GM12892 (cell line): ENCODE results near the gene KRT71.

Source experiments
- POLR2A ChIP-seq: IDR thresholded peaks from 2 replicates; pipeline ENCODE4 v1.6.1; 2011; ENCODE audit warnings: low read depth, low read length, control low read depth
- POLR2AphosphoS5 ChIP-seq: IDR thresholded peaks from 2 replicates; pipeline ENCODE4 v1.6.1; 2011; ENCODE audit warnings: low read depth, low read length, control low read depth
- TAF1 ChIP-seq: IDR thresholded peaks from 2 replicates; pipeline ENCODE4 v1.6.1; 2011; ENCODE audit warnings: low read depth, mild to moderate bottlenecking, control low read depth, low read length, borderline replicate concordance

DNA sequence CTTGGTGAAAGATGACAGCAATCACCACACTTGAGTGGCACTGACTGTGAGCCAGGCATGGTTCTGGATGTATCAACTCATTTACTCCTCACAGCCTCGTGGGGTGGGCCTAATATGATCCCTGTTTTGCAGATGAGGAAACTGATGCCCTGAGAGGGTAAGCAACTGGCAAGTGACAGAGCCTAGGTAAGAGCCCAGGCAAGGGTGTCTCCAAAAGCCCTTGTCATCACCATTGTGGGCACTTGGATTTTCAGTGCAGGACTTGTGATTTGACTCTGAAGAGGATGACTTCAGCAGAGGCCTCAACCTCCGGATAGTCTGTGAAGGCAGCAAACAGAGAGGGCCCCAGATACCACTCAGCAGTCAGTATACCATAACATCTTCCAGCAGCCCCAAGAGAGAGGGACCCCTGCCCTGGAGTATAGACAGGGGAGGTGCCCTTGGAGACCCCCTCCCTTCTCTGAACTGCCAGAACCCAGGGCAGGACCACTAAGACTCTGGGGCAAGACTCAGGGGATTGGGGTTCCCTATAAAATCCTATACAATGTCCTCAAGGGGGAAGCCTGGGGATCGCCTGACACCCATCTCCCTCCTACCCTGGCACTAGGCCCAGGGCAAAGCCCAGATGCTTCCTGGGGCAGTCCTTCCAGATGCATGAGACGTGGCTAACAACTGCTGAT lies 25.7 kb downstream of the KRT71 start:
- TF ChIP-seq POLR2A (no peak), POLR2AphosphoS5 (no peak), TAF1 (no peak)
